HEK293 (cell line): Measurements from ENCODE around the gene ALG12.

Experiments used
- BCL11A ChIP-seq: fragments of 450-650 bp; formaldehyde crosslinking; IDR thresholded peaks from 2 replicates; pipeline ENCODE4 v1.5.1; 2016; ENCODE audit warnings: low read depth, missing biosample characterization, missing genetic modification characterization
- GLI4 ChIP-seq: fragments of 450-650 bp; formaldehyde crosslinking; IDR thresholded peaks from 2 replicates; pipeline ENCODE4 v1.5.1; 2016; ENCODE audit warnings: missing biosample characterization, missing genetic modification characterization
- PATZ1 ChIP-seq: fragments of 450-650 bp; formaldehyde crosslinking; IDR thresholded peaks from 2 replicates; pipeline ENCODE4 v1.5.1; 2016; ENCODE audit warnings: missing biosample characterization, missing genetic modification characterization
- PRDM1 ChIP-seq: fragments of 450-650 bp; formaldehyde crosslinking; IDR thresholded peaks from 2 replicates; pipeline ENCODE4; 2016; ENCODE audit warnings: missing biosample characterization, missing genetic modification characterization
- PRDM10 ChIP-seq: fragments of 450-650 bp; formaldehyde crosslinking; IDR thresholded peaks from 2 replicates; pipeline ENCODE4 v1.5.1; 2016; ENCODE audit warnings: missing biosample characterization, missing genetic modification characterization
- SP3 ChIP-seq: fragments of 450-650 bp; formaldehyde crosslinking; IDR thresholded peaks from 2 replicates; pipeline ENCODE4 v1.5.1; 2016; ENCODE audit warnings: missing biosample characterization, missing genetic modification characterization
- TCF7L2 ChIP-seq: IDR thresholded peaks from 2 replicates; pipeline ENCODE4 v1.6.1; 2011; ENCODE audit warnings: low read depth, mild to moderate bottlenecking, inconsistent platforms, low read length, moderate library complexity, borderline replicate concordance
- WT1 ChIP-seq: fragments of 450-650 bp; formaldehyde crosslinking; IDR thresholded peaks from 2 replicates; pipeline ENCODE4 v1.5.1; 2016; ENCODE audit warnings: missing biosample characterization, missing genetic modification characterization
- ZBTB10 ChIP-seq: fragments of 450-650 bp; formaldehyde crosslinking; IDR thresholded peaks from 2 replicates; pipeline ENCODE4 v1.5.1; 2016; ENCODE audit warnings: missing biosample characterization, missing genetic modification characterization
- ZBTB48 ChIP-seq: fragments of 450-650 bp; formaldehyde crosslinking; IDR thresholded peaks from 2 replicates; pipeline ENCODE4 v1.5.1; 2016; ENCODE audit warnings: missing biosample characterization, missing genetic modification characterization
- ZEB2 ChIP-seq: fragments of 450-650 bp; formaldehyde crosslinking; IDR thresholded peaks from 2 replicates; pipeline ENCODE4 v1.5.1; 2016; ENCODE audit warnings: missing biosample characterization, missing genetic modification characterization
- ZIC2 ChIP-seq: fragments of 450-650 bp; formaldehyde crosslinking; IDR thresholded peaks from 2 replicates; pipeline ENCODE4 v1.5.1; 2016; ENCODE audit warnings: missing biosample characterization, missing genetic modification characterization
- ZNF2 ChIP-seq: fragments of 450-650 bp; formaldehyde crosslinking; IDR thresholded peaks from 2 replicates; pipeline ENCODE4 v1.5.1; 2016; ENCODE audit warnings: missing biosample characterization, missing genetic modification characterization
- ZNF239 ChIP-seq: fragments of 450-650 bp; formaldehyde crosslinking; IDR thresholded peaks from 2 replicates; pipeline ENCODE4 v1.5.1; 2016; ENCODE audit warnings: missing biosample characterization, missing genetic modification characterization
- ZNF280D ChIP-seq: fragments of 450-650 bp; formaldehyde crosslinking; IDR thresholded peaks from 2 replicates; pipeline ENCODE4 v1.5.1; 2016; ENCODE audit warnings: missing biosample characterization, missing genetic modification characterization
- ZNF302 ChIP-seq: fragments of 450-650 bp; formaldehyde crosslinking; IDR thresholded peaks from 2 replicates; pipeline ENCODE4 v1.5.1; 2016; ENCODE audit warnings: missing biosample characterization, missing genetic modification characterization, low read depth
- ZNF311 ChIP-seq: fragments of 450-650 bp; formaldehyde crosslinking; IDR thresholded peaks from 2 replicates; pipeline ENCODE4 v1.5.1; 2017; ENCODE audit warnings: missing biosample characterization, missing genetic modification characterization, borderline replicate concordance
- ZNF350 ChIP-seq: fragments of 450-650 bp; formaldehyde crosslinking; IDR thresholded peaks from 2 replicates; pipeline ENCODE4 v1.5.0; 2017; ENCODE audit warnings: missing biosample characterization, mild to moderate bottlenecking, missing genetic modification characterization
- ZNF488 ChIP-seq: fragments of 450-650 bp; formaldehyde crosslinking; IDR thresholded peaks from 2 replicates; pipeline ENCODE4 v1.5.1; 2016; ENCODE audit warnings: missing biosample characterization, missing genetic modification characterization
- ZNF501 ChIP-seq: fragments of 450-650 bp; formaldehyde crosslinking; IDR thresholded peaks from 2 replicates; pipeline ENCODE4 v1.5.1; 2016; ENCODE audit warnings: missing biosample characterization, missing genetic modification characterization
- ZNF510 ChIP-seq: fragments of 450-650 bp; formaldehyde crosslinking; IDR thresholded peaks from 2 replicates; pipeline ENCODE4 v1.5.1; 2018; ENCODE audit warnings: mild to moderate bottlenecking, missing genetic modification characterization, missing biosample characterization; ENCODE audit not compliant: insufficient replicate concordance
- ZNF560 ChIP-seq: fragments of 450-650 bp; formaldehyde crosslinking; IDR thresholded peaks from 2 replicates; pipeline ENCODE4 v1.5.1; 2017; ENCODE audit warnings: missing biosample characterization, missing genetic modification characterization, borderline replicate concordance
- ZNF600 ChIP-seq: fragments of 450-650 bp; formaldehyde crosslinking; IDR thresholded peaks from 2 replicates; pipeline ENCODE4 v1.5.1; 2016; ENCODE audit warnings: missing biosample characterization, missing genetic modification characterization
- ZNF624 ChIP-seq: fragments of 450-650 bp; formaldehyde crosslinking; IDR thresholded peaks from 2 replicates; pipeline ENCODE4 v1.5.1; 2017; ENCODE audit warnings: missing biosample characterization, missing genetic modification characterization
- ZNF692 ChIP-seq: fragments of 450-650 bp; formaldehyde crosslinking; IDR thresholded peaks from 2 replicates; pipeline ENCODE4 v1.5.1; 2016; ENCODE audit warnings: missing biosample characterization, missing genetic modification characterization
- ZNF791 ChIP-seq: fragments of 450-650 bp; formaldehyde crosslinking; IDR thresholded peaks from 2 replicates; pipeline ENCODE4 v1.5.1; 2016; ENCODE audit warnings: missing biosample characterization, missing genetic modification characterization

The ALG12 gene

GRCh38 chr22:49966041-49966773 is 48.0 kb upstream of the ALG12 start (continued):
- TF ChIP-seq ZNF600 (tag by site-specific recombination) (0 out of 2 replicates have a peak, but pooled peaks have one; percentile 17), PATZ1 (tag by site-specific recombination) (peak; percentile 16; the same call in 1 of the 2 replicates), ZNF488 (no peak), ZEB2 (no peak), ZNF302 (tag by site-specific recombination) (no peak), ZNF311 (no peak), ZNF239 (no peak), ZNF350 (no peak), ZBTB10 (tag by site-specific recombination) (no peak), ZIC2 (tag by site-specific recombination) (peak; percentile 73), ZNF280D (tag by site-specific recombination) (no peak), PRDM1 (tag by site-specific recombination) (no peak), TCF7L2 (no peak), ZNF510 (tag by site-specific recombination) (no peak), GLI4 (no peak), ZNF2 (tag by site-specific recombination) (no peak), ZNF791 (no peak), BCL11A (tag by site-specific recombination) (peak; percentile 73; the same call in 1 of the 2 replicates), ZNF501 (tag by site-specific recombination) (no peak), ZNF692 (tag by site-specific recombination) (0 out of 2 replicates have a peak, but pooled peaks have one; percentile 11), ZBTB48 (tag by site-specific recombination) (no peak), ZNF560 (tag by site-specific recombination) (no peak), PRDM10 (peak; percentile 50), WT1 (no peak), SP3 (tag by site-specific recombination) (no peak), ZNF624 (no peak)
